IMR-90 (cell line): Measurements from ENCODE around the gene WIPF2. TPM values are rescaled to one million over a fixed set of nuclear protein-coding genes. Genes with fewer than 3 reads are reported as not detected.

Source experiments
- ATAC-seq: fragments of 200-7000 bp; cut with Tn5 transposase; 2 replicates; pipeline ENCODE4 v1.9.1; 2020; ENCODE audit warnings: low read depth, mild to moderate bottlenecking, moderate library complexity
- BruUV-seq: library from RNA; stranded (reverse); fragments of 400-500 nt; replicated peaks from 2 replicates; lab custom pipeline; 2021; lab: Mats Ljungman, UMichigan
- CTCF ChIA-PET: fragments of 300-600 bp; formaldehyde crosslinking; extraction: SDS; loops from one replicate; lab custom pipeline; 2021; ENCODE audit warnings: antibody characterized with exemption; lab: Yijun Ruan, JAX
- POLR2A ChIA-PET: fragments of 300-600 bp; sonication (Branson Sonifier 250); formaldehyde crosslinking; loops from one replicate; lab custom pipeline; 2022; ENCODE audit warnings: antibody characterized with exemption; ENCODE audit not compliant: unreplicated experiment; lab: Charles Lee
- DNase-seq: peaks from one replicate; pipeline ENCODE4 v3.0.0; 2013
- H2AFZ ChIP-seq: replicated peaks from 2 replicates; pipeline ENCODE3; 2013; ENCODE audit warnings: low read length, mild to moderate bottlenecking; ENCODE audit not compliant: poor library complexity
- H2AK5ac ChIP-seq: 2 replicates; pipeline ENCODE4 v1.6.1; 2013; ENCODE audit warnings: low read depth, low read length, inconsistent platforms
- H2AK9ac ChIP-seq: replicated peaks from 2 replicates; pipeline ENCODE3; 2013; ENCODE audit warnings: mild to moderate bottlenecking, low read depth, low read length, moderate library complexity; ENCODE audit not compliant: poor library complexity
- H2BK120ac ChIP-seq: 2 replicates; pipeline ENCODE4 v1.6.1; 2013; ENCODE audit warnings: low read depth, low read length, inconsistent platforms
- H2BK15ac ChIP-seq: 3 replicates; pipeline ENCODE4 v1.6.1; 2013; ENCODE audit warnings: low read depth, low read length, inconsistent platforms
- H2BK20ac ChIP-seq: 2 replicates; pipeline ENCODE4 v1.6.1; 2013; ENCODE audit warnings: low read depth, mild to moderate bottlenecking, inconsistent platforms, low read length, moderate library complexity
- H2BK5ac ChIP-seq: 2 replicates; pipeline ENCODE4 v1.6.1; 2013; ENCODE audit warnings: mild to moderate bottlenecking, low read depth, low read length, inconsistent platforms; ENCODE audit not compliant: poor library complexity, severe bottlenecking
- H3K14ac ChIP-seq: replicated peaks from 2 replicates; pipeline ENCODE4 v1.6.1; 2013; ENCODE audit warnings: low read depth, low read length, inconsistent platforms
- H3K18ac ChIP-seq: 2 replicates; pipeline ENCODE4 v1.6.1; 2013; ENCODE audit warnings: low read depth, low read length, control low read depth
- H3K23ac ChIP-seq: 2 replicates; pipeline ENCODE4 v1.6.1; 2013; ENCODE audit warnings: low read depth, low read length, inconsistent platforms
- H3K27ac ChIP-seq: 2 replicates; pipeline ENCODE4 v1.5.1; 2013; ENCODE audit warnings: mild to moderate bottlenecking, control low read depth, low read length; ENCODE audit not compliant: insufficient read depth
- H3K27me3 ChIP-seq: 2 replicates; pipeline ENCODE4 v1.6.1; 2013; ENCODE audit warnings: low read length; ENCODE audit not compliant: control insufficient read depth, insufficient read depth
- H3K36me3 ChIP-seq: 2 replicates; pipeline ENCODE4 v1.6.1; 2013; ENCODE audit warnings: low read length, mixed read lengths; ENCODE audit not compliant: control insufficient read depth, insufficient read depth
- H3K4ac ChIP-seq: 2 replicates; pipeline ENCODE4 v1.6.1; 2013; ENCODE audit warnings: low read depth, low read length, inconsistent platforms
- H3K4me1 ChIP-seq: 2 replicates; pipeline ENCODE4 v1.6.1; 2013; ENCODE audit warnings: low read length, mixed read lengths; ENCODE audit not compliant: control insufficient read depth, insufficient read depth
- H3K4me2 ChIP-seq: 2 replicates; pipeline ENCODE4 v1.6.1; 2013; ENCODE audit warnings: low read depth, mild to moderate bottlenecking, control low read depth, low read length, moderate library complexity
- H3K4me3 ChIP-seq: 2 replicates; pipeline ENCODE4 v1.5.1; 2013; ENCODE audit warnings: low read depth, mild to moderate bottlenecking, control low read depth, low read length, moderate library complexity; ENCODE audit not compliant: insufficient read depth
- H3K56ac ChIP-seq: 2 replicates; pipeline ENCODE4 v1.6.1; 2013; ENCODE audit warnings: low read length, inconsistent platforms; ENCODE audit not compliant: insufficient read depth; ENCODE audit errors: extremely low read depth
- H3K79me1 ChIP-seq, 2 experiments: 2 replicates each; pipeline ENCODE4 v1.6.1; 2013; ENCODE audit warnings: low read length in 2 of 2, inconsistent platforms in 1 of 2, low read depth in 1 of 2
- H3K9ac ChIP-seq: 2 replicates; pipeline ENCODE4 v1.6.1; 2013; ENCODE audit warnings: low read depth, low read length, control low read depth
- H3K9me1 ChIP-seq: 2 replicates; pipeline ENCODE4 v1.6.1; 2013; ENCODE audit warnings: low read length, inconsistent platforms; ENCODE audit not compliant: insufficient read depth
- H3K9me3 ChIP-seq: 2 replicates; pipeline ENCODE4 v1.6.1; 2013; ENCODE audit warnings: low read length; ENCODE audit not compliant: control insufficient read depth, insufficient read depth
- H4K20me1 ChIP-seq: 2 replicates; pipeline ENCODE4 v1.6.1; 2013; ENCODE audit warnings: low read length, inconsistent platforms; ENCODE audit not compliant: insufficient read depth
- H4K5ac ChIP-seq: 2 replicates; pipeline ENCODE4 v1.6.1; 2013; ENCODE audit warnings: mild to moderate bottlenecking, low read depth, low read length, control low read depth
- H4K8ac ChIP-seq, 2 experiments: 2 replicates each; pipeline ENCODE4 v1.6.1; 2013; ENCODE audit warnings: low read depth in 2 of 2, low read length in 2 of 2, control low read depth in 1 of 2, inconsistent platforms in 1 of 2
- H4K91ac ChIP-seq: 2 replicates; pipeline ENCODE4 v1.6.1; 2013; ENCODE audit warnings: low read depth, low read length, inconsistent platforms; ENCODE audit not compliant: insufficient read depth
- BHLHE40 ChIP-seq: fragments of 150-350 bp; IDR thresholded peaks from 2 replicates; pipeline ENCODE4 v1.6.1; 2016; ENCODE audit warnings: mild to moderate bottlenecking, low read depth, low read length
- CEBPB ChIP-seq: IDR thresholded peaks from 2 replicates; pipeline ENCODE4 v1.6.1; 2012; ENCODE audit warnings: low read depth, low read length, improper control_type of control experiment
- CHD1 ChIP-seq: IDR thresholded peaks from 2 replicates; pipeline ENCODE4 v1.6.1; 2012; ENCODE audit warnings: low read depth, low read length, improper control_type of control experiment
- ELK1 ChIP-seq: fragments of 150-350 bp; IDR thresholded peaks from 2 replicates; pipeline ENCODE4 v1.6.1; 2016; ENCODE audit warnings: low read depth, mild to moderate bottlenecking, low read length, moderate library complexity, borderline replicate concordance
- FOS ChIP-seq: fragments of 150-350 bp; IDR thresholded peaks from 2 replicates; pipeline ENCODE4 v1.6.1; 2016; ENCODE audit warnings: low read depth, low read length
- MAFK ChIP-seq: IDR thresholded peaks from 2 replicates; pipeline ENCODE4 v1.6.1; 2012; ENCODE audit warnings: low read depth, low read length, improper control_type of control experiment
- MAZ ChIP-seq: IDR thresholded peaks from 2 replicates; pipeline ENCODE4 v1.6.1; 2012; ENCODE audit warnings: low read depth, mild to moderate bottlenecking, low read length, improper control_type of control experiment, moderate library complexity, borderline replicate concordance
- MXI1 ChIP-seq: IDR thresholded peaks from 2 replicates; pipeline ENCODE4 v1.6.1; 2012; ENCODE audit warnings: low read depth, mild to moderate bottlenecking, low read length, moderate library complexity, borderline replicate concordance
- NFE2L2 ChIP-seq: fragments of 150-350 bp; IDR thresholded peaks from 2 replicates; pipeline ENCODE4 v1.6.1; 2016; ENCODE audit warnings: low read depth, mild to moderate bottlenecking, low read length
- POLR2A ChIP-seq: IDR thresholded peaks from 2 replicates; pipeline ENCODE4 v1.6.1; 2012; ENCODE audit warnings: mild to moderate bottlenecking, low read depth, low read length
- RAD21 ChIP-seq: IDR thresholded peaks from 2 replicates; pipeline ENCODE4 v1.6.1; 2012; ENCODE audit warnings: low read length, improper control_type of control experiment
- RCOR1 ChIP-seq: IDR thresholded peaks from 2 replicates; pipeline ENCODE4 v1.6.1; 2012; ENCODE audit warnings: mild to moderate bottlenecking, low read length, improper control_type of control experiment; ENCODE audit not compliant: insufficient replicate concordance
- RFX5 ChIP-seq: IDR thresholded peaks from 2 replicates; pipeline ENCODE4 v1.8.0; 2012; ENCODE audit warnings: low read depth, mild to moderate bottlenecking, low read length, moderate library complexity
- SMC3 ChIP-seq: fragments of 150-350 bp; IDR thresholded peaks from 2 replicates; pipeline ENCODE4 v1.6.1; 2016; ENCODE audit warnings: low read depth, mild to moderate bottlenecking, antibody characterized with exemption, low read length, moderate library complexity
- WGBS, 2 experiments: methylation state at CpG; one replicate each; pipeline versions ENCODE4 v1.1.5 to v1.1.7; 2013; ENCODE audit warnings: missing lambda C conversion rate in 2 of 2; ENCODE audit not compliant: insufficient read length in 1 of 2; ENCODE audit errors: extremely low coverage in 2 of 2; 5-methylcytosine and 5-hydroxymethylcytosine counted together
- dilution Hi-C: fragments of 300-500 bp; cut with HindIII; formaldehyde crosslinking; loops from one replicate; pipeline ENCODE4 v1.14.3; 2018; ENCODE audit warnings: low sequenced_read_pairs; ENCODE audit not compliant: unreplicated experiment
- in situ Hi-C: fragments of 300-500 bp; cut with MboI; formaldehyde crosslinking; loops from 3 replicates; pipeline ENCODE4 v1.14.3; 2019; ENCODE audit warnings: low sequenced_read_pairs, inconsistent platforms, mixed read lengths
- intact Hi-C: fragments of 100-400 bp; cut with micrococcal nuclease; formaldehyde crosslinking; loops from 2 replicates; pipeline ENCODE4 v1.10.0; 2022
- polyA plus RNA-seq, 3 experiments: library from polyadenylated mRNA; depleted of rRNA; stranded (reverse); fragments of >200 nt; gene quantifications; 2 replicates each; pipeline ENCODE4 v1.2.3, GENCODE V29; 2012; ENCODE audit warnings: low replicate concordance in 1 of 3
- total RNA-seq: library from RNA; depleted of rRNA; stranded (reverse); fragments of >200 nt; gene quantifications from 2 replicates; pipeline ENCODE4 v1.2.3, GENCODE V29; 2012
- TF ChIP-seq, protein P1 (sequence below): fragments of 150-350 bp; IDR thresholded peaks from 2 replicates; pipeline ENCODE4 v1.6.1; 2017; ENCODE audit warnings: mild to moderate bottlenecking, antibody characterized with exemption, low read length, low read depth
- TF ChIP-seq, protein P2 (sequence below): conservative IDR thresholded peaks from 2 replicates; pipeline ENCODE4 v1.5.1; 2012; ENCODE audit warnings: mild to moderate bottlenecking, low read depth, low read length, improper control_type of control experiment

Gene WIPF2
- total and polyA plus RNA-seq, 2 of the 4 experiments (the other 2 are of a cell fraction) = 2.0 to 8.9 TPM

- Histone ChIP-seq H3K4me2 (no peak overlapping the region), H2BK15ac (no peak overlapping the region), H2BK20ac (no peak overlapping the region), H4K8ac (no peak overlapping the region), H3K27me3 (no peaks in the 10 kb centered on the region), H4K20me1 (peaks cover 44% of the 10 kb centered on the region), H3K18ac (no peak overlapping the region), H2AFZ (no peak overlapping the region), H3K4ac (no peak overlapping the region), H3K27ac (no peak overlapping the region), H3K56ac (no peak overlapping the region), H2BK5ac (no peak overlapping the region), H3K36me3 (no peaks in the 10 kb centered on the region), H3K14ac (no peak overlapping the region), H3K23ac (no peak overlapping the region), H3K79me1 (peaks cover 30 to 69% of the 10 kb centered on the region in 2 experiments), H2BK120ac (no peak overlapping the region), H3K9me3 (no peaks in the 10 kb centered on the region), H3K4me3 (no peak overlapping the region), H3K4me1 (no peaks in the 10 kb centered on the region; the same call in 1 of the 2 replicates), H3K9ac (no peak overlapping the region), H2AK5ac (no peak overlapping the region), H2AK9ac (no peak overlapping the region), H3K9me1 (peaks cover 6% of the 10 kb centered on the region), H4K91ac (no peak overlapping the region), H4K5ac (no peak overlapping the region)
- ATAC-seq (no peak), DNase-seq (no peak)
- in situ Hi-C loops (no loop called here), dilution Hi-C loops (no loop called here), intact Hi-C loops (loop anchor here (5.0 kb wide), 1 partner anchor 35 kb away; no protein-coding TSS in a partner anchor)
- no TSS peak for BruUV-seq
- WGBS, 2 experiments = no CpG with 5 or more reads among the region's 3 CpGs
- TF ChIP-seq SMC3 (no peak), RAD21 (no peak), RFX5 (no peak), POLR2A (no peak), BHLHE40 (no peak), ELK1 (no peak), CHD1 (no peak), NFE2L2 (no peak), MAZ (no peak), RCOR1 (no peak), FOS (no peak), MAFK (no peak), CEBPB (no peak), MXI1 (no peak)
- TF ChIP-seq, protein P1, sequence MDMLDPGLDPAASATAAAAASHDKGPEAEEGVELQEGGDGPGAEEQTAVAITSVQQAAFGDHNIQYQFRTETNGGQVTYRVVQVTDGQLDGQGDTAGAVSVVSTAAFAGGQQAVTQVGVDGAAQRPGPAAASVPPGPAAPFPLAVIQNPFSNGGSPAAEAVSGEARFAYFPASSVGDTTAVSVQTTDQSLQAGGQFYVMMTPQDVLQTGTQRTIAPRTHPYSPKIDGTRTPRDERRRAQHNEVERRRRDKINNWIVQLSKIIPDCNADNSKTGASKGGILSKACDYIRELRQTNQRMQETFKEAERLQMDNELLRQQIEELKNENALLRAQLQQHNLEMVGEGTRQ = no peak
- TF ChIP-seq, protein P2, sequence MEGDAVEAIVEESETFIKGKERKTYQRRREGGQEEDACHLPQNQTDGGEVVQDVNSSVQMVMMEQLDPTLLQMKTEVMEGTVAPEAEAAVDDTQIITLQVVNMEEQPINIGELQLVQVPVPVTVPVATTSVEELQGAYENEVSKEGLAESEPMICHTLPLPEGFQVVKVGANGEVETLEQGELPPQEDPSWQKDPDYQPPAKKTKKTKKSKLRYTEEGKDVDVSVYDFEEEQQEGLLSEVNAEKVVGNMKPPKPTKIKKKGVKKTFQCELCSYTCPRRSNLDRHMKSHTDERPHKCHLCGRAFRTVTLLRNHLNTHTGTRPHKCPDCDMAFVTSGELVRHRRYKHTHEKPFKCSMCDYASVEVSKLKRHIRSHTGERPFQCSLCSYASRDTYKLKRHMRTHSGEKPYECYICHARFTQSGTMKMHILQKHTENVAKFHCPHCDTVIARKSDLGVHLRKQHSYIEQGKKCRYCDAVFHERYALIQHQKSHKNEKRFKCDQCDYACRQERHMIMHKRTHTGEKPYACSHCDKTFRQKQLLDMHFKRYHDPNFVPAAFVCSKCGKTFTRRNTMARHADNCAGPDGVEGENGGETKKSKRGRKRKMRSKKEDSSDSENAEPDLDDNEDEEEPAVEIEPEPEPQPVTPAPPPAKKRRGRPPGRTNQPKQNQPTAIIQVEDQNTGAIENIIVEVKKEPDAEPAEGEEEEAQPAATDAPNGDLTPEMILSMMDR = no peak
- ChIA-PET CTCF (no interaction called here), POLR2A (no interaction called here)
Observed at GRCh38 chr17:40242774-40243173, 23.7 kb downstream of the WIPF2 start.
